ENCODE results near the gene CRNN.

CRNN gene

GRCh38 chr1:152415454-152416227 lies 1.6 kb upstream of the CRNN start:
- no peak for FAIRE-seq

- no peak for FAIRE-seq
These were observed 1.3 kb downstream of the CRNN start for GRCh38 chr1:152412756-152413155.

GRCh38 chr1:152411134-152411533 lies 2.9 kb downstream of the CRNN start:
- no peak for FAIRE-seq

- no peak for FAIRE-seq
These were observed 3.5 kb downstream of the CRNN start for GRCh38 chr1:152410599-152410998.

- no peak for FAIRE-seq
These were observed 4.0 kb downstream of the CRNN start for GRCh38 chr1:152410028-152410427.

GRCh38 chr1:152408664-152409063 lies 5.4 kb downstream of the CRNN start:
- no peak for FAIRE-seq

GRCh38 chr1:152398812-152399698 lies 15.0 kb downstream of the CRNN start:
- FAIRE-seq = no peak

GRCh38 chr1:152397474-152397873 lies 16.6 kb downstream of the CRNN start:
- no peak for FAIRE-seq

GRCh38 chr1:152394151-152394550 lies 19.9 kb downstream of the CRNN start:
- no peak for FAIRE-seq

GRCh38 chr1:152392909-152393308 lies 21.2 kb downstream of the CRNN start:
- FAIRE-seq = no peak

- FAIRE-seq = no peak
These were observed 25.2 kb downstream of the CRNN start for GRCh38 chr1:152388889-152389288.

GRCh38 chr1:152386940-152387339 lies 27.1 kb downstream of the CRNN start:
- FAIRE-seq = no peak

- FAIRE-seq = no peak
These were observed 33.1 kb downstream of the CRNN start for GRCh38 chr1:152380932-152381331.

GRCh38 chr1:152374451-152374850 lies 39.6 kb downstream of the CRNN start:
- FAIRE-seq = no peak

GRCh38 chr1:152372672-152373071 lies 41.4 kb downstream of the CRNN start:
- no peak for FAIRE-seq

- no peak for FAIRE-seq
These were observed 46.6 kb downstream of the CRNN start for GRCh38 chr1:152367436-152367835.

- no peak for FAIRE-seq
These were observed 54.2 kb downstream of the CRNN start, which contains the start of gene FLG2 for GRCh38 chr1:152359906-152360305. Gene FLG2, minus strand, starts transcription at chr1:152360006. Its CDS starts 1,122 bp downstream, at chr1:152358884.

Data from colon (tissue), 2 donors.